ENCODE measurements around the gene KCNV2.

DNA sequence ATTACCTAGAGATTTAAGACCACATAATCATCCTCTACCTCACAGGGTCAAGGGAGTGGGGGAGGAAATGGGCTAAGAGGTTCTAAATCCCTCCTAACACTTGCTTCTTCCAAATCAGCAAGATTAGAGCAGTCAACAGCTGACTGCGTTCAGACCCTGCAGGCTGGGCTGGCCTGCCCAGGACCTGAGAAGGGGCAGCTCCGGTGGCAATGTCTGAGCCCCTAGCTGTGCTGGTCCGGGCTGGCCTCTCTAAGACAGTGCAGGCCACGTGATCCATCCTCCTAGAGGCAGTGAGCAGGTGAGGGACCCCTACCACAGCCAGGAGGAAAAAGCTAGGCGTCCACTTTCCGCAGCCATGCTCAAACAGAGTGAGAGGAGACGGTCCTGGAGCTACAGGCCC, at the start of gene KCNV2:
- TF ChIP-seq POLR2A (IDR thresholded peaks at IDR 0.05; ENCODE audit: low read depth, low read length) (no peak), POLR2AphosphoS5 (IDR thresholded peaks at IDR 0.05; ENCODE audit: low read depth, low read length) (no peak)
